GM18858 (cell line): ENCODE data around the gene OR2G6.
"Not testable (repeated sequence)": the region's sequence is repeated elsewhere in the genome, so short reads cannot be mapped to it uniquely, and the experiment has no call there.

ENCODE experiments used
- ATAC-seq: cut with Tn5 transposase; IDR thresholded peaks from one replicate; pipeline ENCODE4 v1.9.1; 2021; ENCODE audit not compliant: unreplicated experiment

OR2G6 gene

DNA sequence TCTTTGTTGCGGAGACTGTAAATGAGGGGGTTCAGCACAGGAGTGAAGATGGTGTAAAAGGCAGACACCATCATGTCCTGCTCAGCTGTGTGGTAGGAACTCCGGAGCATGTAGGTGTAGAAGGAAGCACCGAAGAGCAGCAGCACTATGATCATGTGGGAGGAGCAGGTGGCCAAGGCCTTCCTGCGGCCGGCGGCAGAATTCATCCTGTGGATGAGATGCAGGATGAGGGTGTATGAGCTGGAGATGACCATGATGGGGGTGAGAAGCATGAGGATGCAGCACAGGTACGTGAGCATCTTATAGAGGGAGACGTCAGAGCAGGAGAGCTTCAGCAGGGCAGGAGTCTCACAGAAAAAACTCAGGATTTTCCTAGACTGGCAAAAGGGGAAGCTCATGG lies 66.0 kb downstream of the OR2G6 start:
- not testable (repeated sequence) for ATAC-seq

DNA sequence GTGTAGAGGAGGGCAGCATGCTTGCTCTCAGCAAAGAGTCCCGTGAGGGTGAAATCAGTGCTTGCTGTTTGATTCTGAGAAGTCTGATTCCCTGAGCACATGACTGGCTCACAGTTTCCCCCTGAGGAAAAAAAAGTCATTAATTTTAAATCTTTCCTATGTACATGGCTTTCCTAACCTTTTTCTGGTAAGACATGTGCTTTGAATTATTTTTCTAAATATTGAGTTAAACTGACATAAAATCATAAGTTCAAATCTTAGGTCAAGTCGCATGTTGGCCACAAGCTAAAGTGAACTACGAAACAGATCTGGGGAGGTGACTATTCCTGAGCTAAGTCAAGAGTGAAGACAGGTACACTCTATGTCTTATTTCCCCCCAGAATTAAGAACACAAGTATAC lies 66.8 kb downstream of the OR2G6 start, which contains the start of gene OR2T34:
TSS of gene OR2T34 (minus strand) at position 101 of the 400 bp plus-strand sequence. CDS start at position 101, 0 bp downstream.
- not testable (repeated sequence) for ATAC-seq

DNA sequence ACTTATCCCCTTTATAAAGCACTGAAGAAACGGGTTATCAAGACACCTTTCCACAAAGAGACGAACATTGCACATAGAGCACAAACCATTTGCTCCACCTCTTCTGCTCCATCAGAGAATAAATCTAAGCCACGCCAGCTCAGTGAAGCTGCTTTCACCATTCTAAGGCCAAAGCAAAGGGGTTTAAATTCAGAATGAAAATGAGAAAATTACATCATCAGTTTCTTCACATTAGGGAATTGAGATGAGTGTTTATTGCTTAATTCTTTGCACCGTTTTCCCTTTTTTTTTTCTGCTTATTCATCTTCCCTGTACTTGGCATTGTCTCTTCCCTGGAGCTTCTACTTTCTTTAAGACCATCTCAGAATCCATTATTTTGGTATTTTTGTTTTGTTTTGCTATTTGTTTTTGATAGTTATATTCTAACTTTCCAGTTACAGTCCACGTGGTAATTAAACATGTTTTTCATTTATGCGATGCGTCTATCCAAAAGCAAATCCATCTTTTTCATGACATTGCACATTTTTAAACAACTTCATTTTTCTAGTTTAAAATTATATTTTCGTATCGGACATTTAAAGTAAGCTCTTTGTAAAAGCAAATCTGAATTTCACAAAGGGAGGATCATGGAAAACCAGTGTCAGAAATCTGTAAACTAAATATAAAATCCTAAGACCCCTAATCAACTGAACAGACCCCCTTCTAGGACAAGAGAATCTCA lies 68.5 kb downstream of the OR2G6 start:
- ATAC-seq: no peak
